GM18873 (cell line): ENCODE measurements around the gene STMN1.
"Not testable (repeated sequence)": the region's sequence is repeated elsewhere in the genome, so short reads cannot be mapped to it uniquely, and the experiment has no call there.

Experiments
- ATAC-seq: cut with Tn5 transposase; IDR thresholded peaks from one replicate; pipeline ENCODE4 v1.9.1; 2021; ENCODE audit warnings: mild to moderate bottlenecking, moderate library complexity, moderate number of reproducible peaks; ENCODE audit not compliant: unreplicated experiment, low FRiP score

Gene STMN1

GRCh38 chr1:25905680-25906643, at the start of gene STMN1:
Gene STMN1, minus strand, starts transcription at chr1:25906419. Its CDS starts 1,743 bp downstream, at chr1:25904676.
- ATAC-seq = peak; percentile 52

- no peak for ATAC-seq
Measured at GRCh38 chr1:25955553-25955952, 49.3 kb upstream of the STMN1 start.

GRCh38 chr1:25954282-25954938, 48.2 kb upstream of the STMN1 start:
- ATAC-seq = no peak

GRCh38 chr1:25952841-25953401, 46.7 kb upstream of the STMN1 start:
- no peak for ATAC-seq

- no peak for ATAC-seq
Measured at GRCh38 chr1:25948641-25949040, 42.4 kb upstream of the STMN1 start.

- no peak for ATAC-seq
Measured at GRCh38 chr1:25947027-25947426, 40.8 kb upstream of the STMN1 start.

GRCh38 chr1:25945761-25946160, 39.5 kb upstream of the STMN1 start:
- no peak for ATAC-seq

GRCh38 chr1:25944986-25945385, 38.8 kb upstream of the STMN1 start:
- ATAC-seq = no peak

GRCh38 chr1:25943511-25943910, 37.3 kb upstream of the STMN1 start:
- not testable (repeated sequence) for ATAC-seq

GRCh38 chr1:25936947-25937346, 30.7 kb upstream of the STMN1 start:
- ATAC-seq = no peak

- ATAC-seq = no peak
Measured at GRCh38 chr1:25933479-25934365, 27.5 kb upstream of the STMN1 start.

GRCh38 chr1:25932811-25933400, 26.7 kb upstream of the STMN1 start:
- ATAC-seq = not testable (repeated sequence)

- ATAC-seq = no peak
Measured at GRCh38 chr1:25932321-25932720, 26.1 kb upstream of the STMN1 start.

GRCh38 chr1:25929016-25929415, 22.8 kb upstream of the STMN1 start:
- no peak for ATAC-seq

GRCh38 chr1:25927521-25928265, 21.5 kb upstream of the STMN1 start:
- ATAC-seq = no peak

- ATAC-seq = no peak
Measured at GRCh38 chr1:25926731-25927496, 20.7 kb upstream of the STMN1 start.

- ATAC-seq = no peak
Measured at GRCh38 chr1:25924454-25924853, 18.2 kb upstream of the STMN1 start.

- no peak for ATAC-seq
Measured at GRCh38 chr1:25922971-25923552, 16.8 kb upstream of the STMN1 start.
